Measurements from ENCODE around the gene STOX1. TPM values are rescaled to one million over a fixed set of nuclear protein-coding genes. Genes with fewer than 3 reads are reported as not detected.

The STOX1 gene, protein sequence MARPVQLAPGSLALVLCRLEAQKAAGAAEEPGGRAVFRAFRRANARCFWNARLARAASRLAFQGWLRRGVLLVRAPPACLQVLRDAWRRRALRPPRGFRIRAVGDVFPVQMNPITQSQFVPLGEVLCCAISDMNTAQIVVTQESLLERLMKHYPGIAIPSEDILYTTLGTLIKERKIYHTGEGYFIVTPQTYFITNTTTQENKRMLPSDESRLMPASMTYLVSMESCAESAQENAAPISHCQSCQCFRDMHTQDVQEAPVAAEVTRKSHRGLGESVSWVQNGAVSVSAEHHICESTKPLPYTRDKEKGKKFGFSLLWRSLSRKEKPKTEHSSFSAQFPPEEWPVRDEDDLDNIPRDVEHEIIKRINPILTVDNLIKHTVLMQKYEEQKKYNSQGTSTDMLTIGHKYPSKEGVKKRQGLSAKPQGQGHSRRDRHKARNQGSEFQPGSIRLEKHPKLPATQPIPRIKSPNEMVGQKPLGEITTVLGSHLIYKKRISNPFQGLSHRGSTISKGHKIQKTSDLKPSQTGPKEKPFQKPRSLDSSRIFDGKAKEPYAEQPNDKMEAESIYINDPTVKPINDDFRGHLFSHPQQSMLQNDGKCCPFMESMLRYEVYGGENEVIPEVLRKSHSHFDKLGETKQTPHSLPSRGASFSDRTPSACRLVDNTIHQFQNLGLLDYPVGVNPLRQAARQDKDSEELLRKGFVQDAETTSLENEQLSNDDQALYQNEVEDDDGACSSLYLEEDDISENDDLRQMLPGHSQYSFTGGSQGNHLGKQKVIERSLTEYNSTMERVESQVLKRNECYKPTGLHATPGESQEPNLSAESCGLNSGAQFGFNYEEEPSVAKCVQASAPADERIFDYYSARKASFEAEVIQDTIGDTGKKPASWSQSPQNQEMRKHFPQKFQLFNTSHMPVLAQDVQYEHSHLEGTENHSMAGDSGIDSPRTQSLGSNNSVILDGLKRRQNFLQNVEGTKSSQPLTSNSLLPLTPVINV
- total RNA-seq (1 to 10 TPM in 5 of 6 donors, under 1 TPM in 1; 0.73 to 1.8 (median 1.1) TPM), polyA plus RNA-seq (1 to 10 TPM in 1 of 2 donors, under 1 TPM in 1; 0.99 to 1.3 TPM)

DNA sequence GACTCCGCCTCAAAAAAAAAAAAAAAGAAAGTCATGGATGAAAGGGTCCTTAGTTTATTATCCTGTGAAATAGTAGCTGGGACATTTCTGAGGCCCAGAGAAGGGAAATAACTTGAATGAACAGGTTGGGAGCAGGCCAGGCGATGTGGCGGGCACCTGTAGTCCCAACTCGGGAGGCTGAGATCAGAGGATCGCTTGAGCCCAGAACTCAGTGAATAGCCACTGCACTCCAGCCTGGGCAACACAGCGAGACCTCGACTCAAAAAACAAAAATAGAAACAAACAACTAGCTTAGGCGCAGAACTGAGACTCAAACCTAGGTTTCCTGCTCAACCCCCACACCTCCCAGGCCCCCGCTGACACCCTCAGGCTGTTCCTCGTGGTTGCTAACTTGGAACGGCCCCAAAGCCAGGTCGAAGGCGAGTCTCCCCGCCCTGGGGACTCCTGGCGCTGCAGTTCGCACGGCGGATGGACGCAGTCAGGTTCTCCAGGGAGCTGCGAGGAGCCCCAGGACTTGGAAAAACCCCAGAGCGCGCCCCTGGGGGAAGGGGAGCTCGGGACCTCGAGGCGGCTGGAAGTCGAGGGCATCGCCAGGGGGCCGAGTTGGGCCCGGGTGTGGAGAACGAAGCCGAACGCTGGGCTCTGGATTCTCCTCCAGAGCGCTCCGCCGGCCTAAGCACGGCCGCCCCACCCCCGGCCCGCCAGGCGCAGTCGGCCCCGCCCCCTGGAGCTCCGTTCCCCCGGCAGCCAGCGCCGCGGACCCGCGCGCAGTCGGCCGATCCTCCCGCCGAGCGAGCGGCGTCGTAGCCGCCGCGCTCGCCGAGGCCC, at the start of gene STOX1:
Gene STOX1, plus strand, starts transcription at position 768 of the 828 bp plus-strand sequence. CDS start 93 bp downstream, outside the sequence.
- peak within 1 kb of the TSS; percentile 40 to 70 (median 62) for H3K4me3 ChIP-seq
- FAIRE-seq, result no peak
- ATAC-seq, result peak; percentile 82 to 94 (median 92)
- no peaks in the 10 kb centered on the region for H3K36me3 ChIP-seq
- TF ChIP-seq, protein P1, sequence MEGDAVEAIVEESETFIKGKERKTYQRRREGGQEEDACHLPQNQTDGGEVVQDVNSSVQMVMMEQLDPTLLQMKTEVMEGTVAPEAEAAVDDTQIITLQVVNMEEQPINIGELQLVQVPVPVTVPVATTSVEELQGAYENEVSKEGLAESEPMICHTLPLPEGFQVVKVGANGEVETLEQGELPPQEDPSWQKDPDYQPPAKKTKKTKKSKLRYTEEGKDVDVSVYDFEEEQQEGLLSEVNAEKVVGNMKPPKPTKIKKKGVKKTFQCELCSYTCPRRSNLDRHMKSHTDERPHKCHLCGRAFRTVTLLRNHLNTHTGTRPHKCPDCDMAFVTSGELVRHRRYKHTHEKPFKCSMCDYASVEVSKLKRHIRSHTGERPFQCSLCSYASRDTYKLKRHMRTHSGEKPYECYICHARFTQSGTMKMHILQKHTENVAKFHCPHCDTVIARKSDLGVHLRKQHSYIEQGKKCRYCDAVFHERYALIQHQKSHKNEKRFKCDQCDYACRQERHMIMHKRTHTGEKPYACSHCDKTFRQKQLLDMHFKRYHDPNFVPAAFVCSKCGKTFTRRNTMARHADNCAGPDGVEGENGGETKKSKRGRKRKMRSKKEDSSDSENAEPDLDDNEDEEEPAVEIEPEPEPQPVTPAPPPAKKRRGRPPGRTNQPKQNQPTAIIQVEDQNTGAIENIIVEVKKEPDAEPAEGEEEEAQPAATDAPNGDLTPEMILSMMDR (IDR thresholded peaks at IDR 0.05), result no peak
- WGBS, 2 donors, result 4% methylated on average over 51 to 63 of the region's 63 CpGs
- no peaks in the 10 kb centered on the region for H3K27me3 ChIP-seq
- intact Hi-C loops (cut with DNase I), result no loop called here
- no peaks in the 10 kb centered on the region for H3K9me3 ChIP-seq
- H3K4me1 ChIP-seq, result no peaks in the 10 kb centered on the region
- peak within 1 kb of the TSS; percentile 28 to 75 (median 51) for H3K27ac ChIP-seq
- DNase-seq, result peak; percentile 52 to 84 (median 66)

DNA sequence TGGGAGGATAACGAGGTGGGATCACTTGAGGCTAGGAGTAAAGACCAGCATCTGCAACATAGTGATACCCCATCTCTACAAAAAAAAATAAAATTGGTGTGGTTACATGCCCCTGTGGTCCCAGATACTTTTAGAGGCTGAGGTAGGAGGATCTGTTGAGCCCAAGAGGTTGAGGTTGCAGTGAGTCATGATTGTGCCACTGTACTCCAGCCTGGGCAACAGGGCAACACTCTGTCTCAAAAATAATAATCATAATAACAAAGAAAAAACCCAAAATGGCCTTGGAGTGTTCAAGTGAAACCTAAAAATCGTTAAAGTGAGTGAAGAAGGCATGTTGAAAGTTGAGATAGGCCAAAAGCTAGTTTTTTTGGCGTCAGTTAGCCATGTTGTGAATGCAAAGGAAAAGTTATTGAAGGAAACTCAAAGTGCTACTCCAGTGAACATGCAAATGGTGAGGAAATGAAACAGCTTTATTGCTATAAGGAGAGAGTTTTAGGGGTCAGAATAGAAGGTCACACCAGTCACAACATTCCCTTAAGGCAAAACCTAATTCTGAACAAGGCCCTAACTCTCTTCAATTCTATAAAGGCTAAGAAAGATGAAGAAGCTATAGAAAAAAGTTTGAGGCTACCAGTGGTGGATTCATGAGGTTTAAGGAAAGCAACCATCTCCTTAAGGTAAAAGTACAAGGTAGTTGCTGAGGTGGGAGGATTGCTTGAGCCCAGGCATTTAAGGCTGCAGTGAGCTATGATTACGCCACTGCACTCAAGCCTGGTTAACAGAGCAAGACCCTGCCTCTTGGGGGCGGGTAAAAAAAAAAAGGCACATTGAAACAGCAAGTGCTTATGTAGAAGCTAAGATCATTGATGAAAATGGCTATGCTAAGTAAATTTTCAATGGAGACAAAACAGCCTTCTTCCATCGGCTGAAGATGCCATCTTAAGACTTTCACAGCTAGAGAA, 45.4 kb upstream of the STOX1 start:
- TF ChIP-seq, protein P1 (IDR thresholded peaks at IDR 0.05), result no peak
- H3K36me3 ChIP-seq, result peaks cover 0 to 54% (median 14%) of the 10 kb centered on the region in 3 donors
- intact Hi-C loops (cut with DNase I), result no loop called here

DNA sequence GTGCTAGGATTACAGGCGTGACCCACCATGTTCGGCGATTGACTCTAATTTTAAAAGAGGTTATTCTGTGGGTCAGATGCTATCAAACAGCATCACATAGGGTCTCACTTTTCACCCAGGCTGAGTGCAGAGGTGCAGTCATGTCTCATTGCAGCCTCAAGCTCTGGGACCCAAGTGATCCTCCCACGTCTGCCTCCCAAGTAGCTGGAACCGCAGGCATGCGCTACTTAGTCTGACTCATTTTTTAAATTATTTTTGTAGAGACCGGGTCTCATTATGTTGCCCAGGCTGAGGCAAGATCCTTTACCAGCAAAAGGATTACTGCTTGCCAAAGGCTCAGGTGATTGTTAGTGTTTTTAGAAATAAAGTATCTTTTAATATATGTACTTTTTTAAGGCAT, 42.9 kb upstream of the STOX1 start:
- TF ChIP-seq, protein P1 (IDR thresholded peaks at IDR 0.05), result no peak
- Histone ChIP-seq H3K27ac (no peak overlapping the region), H3K27me3 (no peaks in the 10 kb centered on the region), H3K4me1 (no peaks in the 10 kb centered on the region), H3K36me3 (peaks cover 0 to 49% (median 16%) of the 10 kb centered on the region in 3 donors), H3K9me3 (no peaks in the 10 kb centered on the region), H3K4me3 (no peak overlapping the region)
- WGBS, 2 donors, result 94 to 96% methylated on average over 7 of the region's 7 CpGs
- FAIRE-seq (no peak), DNase-seq (no peak), ATAC-seq (no peak)
- intact Hi-C loops (cut with DNase I), result no loop called here

More for the DNA sequence above, 45.4 kb upstream of the STOX1 start:
- no peaks in the 10 kb centered on the region for H3K27me3 ChIP-seq
- DNase-seq (no peak), FAIRE-seq (no peak), ATAC-seq (no peak)
- H3K4me1 ChIP-seq, result no peaks in the 10 kb centered on the region
- 90 to 91% methylated on average over 6 of the region's 6 CpGs for WGBS, 2 donors
- no peaks in the 10 kb centered on the region for H3K9me3 ChIP-seq
- no peak overlapping the region for H3K4me3 ChIP-seq
- no peak overlapping the region for H3K27ac ChIP-seq

DNA sequence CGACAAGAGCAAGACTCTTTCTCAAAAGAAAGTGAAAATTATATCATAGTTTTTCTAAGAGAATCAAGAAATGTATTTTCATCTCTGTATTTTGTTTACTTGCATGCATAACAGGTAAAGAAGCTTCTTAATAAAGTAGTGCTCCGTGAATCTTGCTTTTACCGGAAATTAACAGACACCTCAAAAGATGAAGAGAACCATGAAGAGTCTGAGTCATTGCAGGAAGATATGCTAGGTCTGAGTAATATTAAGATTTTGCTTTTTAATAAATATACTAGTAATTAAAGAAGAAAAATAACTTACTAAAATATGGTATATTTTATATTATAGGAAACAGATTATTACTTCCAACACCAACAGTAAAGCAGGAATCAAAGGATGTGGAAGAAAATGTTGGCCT, 39.5 kb upstream of the STOX1 start:
- DNase-seq, result no peak
- H3K27ac ChIP-seq, result no peak overlapping the region
- no peaks in the 10 kb centered on the region for H3K4me1 ChIP-seq
- H3K36me3 ChIP-seq, result peaks cover 0 to 55% (median 14%) of the 10 kb centered on the region in 3 donors
- TF ChIP-seq, protein P1 (IDR thresholded peaks at IDR 0.05), result no peak
- H3K9me3 ChIP-seq, result no peaks in the 10 kb centered on the region
- no peak for FAIRE-seq
- no peak overlapping the region for H3K4me3 ChIP-seq
- 96% methylated on average over 3 of the region's 3 CpGs for WGBS, 2 donors
- intact Hi-C loops (cut with DNase I), result no loop called here
- no peak for ATAC-seq
- no peaks in the 10 kb centered on the region for H3K27me3 ChIP-seq

All from pancreas (tissue), 10 donors.